ENCODE results near the gene VTI1A.

Gene VTI1A

DNA sequence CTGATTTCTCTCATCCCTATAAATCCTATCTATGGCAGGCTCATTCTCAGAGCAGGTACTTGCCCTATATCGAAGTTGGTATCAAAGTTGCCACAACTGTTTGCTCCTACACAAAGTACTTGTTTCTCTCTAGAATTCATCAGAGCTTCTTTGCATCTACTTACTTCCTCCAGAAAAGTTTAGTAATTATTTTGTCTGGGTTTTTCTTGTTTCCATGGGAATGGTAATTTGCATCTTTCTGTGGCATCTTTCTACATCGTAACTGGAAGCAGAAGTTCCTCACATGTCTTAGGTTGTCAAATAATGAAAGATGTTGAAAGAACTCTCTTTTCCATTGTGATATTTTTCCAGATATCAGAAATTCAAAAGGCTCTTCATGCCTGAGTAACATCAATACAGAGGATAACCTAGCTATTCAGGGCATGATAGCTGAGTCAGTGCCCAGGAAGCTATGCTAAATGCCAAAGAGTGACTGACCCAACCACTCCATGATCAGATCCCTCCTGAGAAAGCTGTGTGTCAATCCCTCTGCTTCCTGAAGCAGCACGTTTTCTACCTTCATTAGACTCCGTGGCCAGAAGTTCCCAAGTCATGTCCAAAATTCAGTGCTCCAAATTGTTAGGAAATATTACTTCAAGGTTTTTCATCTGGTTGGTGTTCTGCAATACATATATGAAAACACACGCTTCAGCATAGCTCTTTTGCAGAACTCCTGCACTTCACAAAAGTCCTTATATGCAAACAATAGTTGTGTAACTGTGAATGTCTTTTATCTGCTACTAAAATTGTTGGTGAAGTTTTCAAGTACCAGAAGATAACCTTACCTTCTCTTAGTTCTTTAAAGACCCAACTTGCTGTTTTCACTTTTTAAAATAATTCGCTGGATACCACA lies 216.5 kb downstream of the VTI1A start:
- intact Hi-C loops (cut with DNase I): no loop called here
- no peak for DNase-seq

DNA sequence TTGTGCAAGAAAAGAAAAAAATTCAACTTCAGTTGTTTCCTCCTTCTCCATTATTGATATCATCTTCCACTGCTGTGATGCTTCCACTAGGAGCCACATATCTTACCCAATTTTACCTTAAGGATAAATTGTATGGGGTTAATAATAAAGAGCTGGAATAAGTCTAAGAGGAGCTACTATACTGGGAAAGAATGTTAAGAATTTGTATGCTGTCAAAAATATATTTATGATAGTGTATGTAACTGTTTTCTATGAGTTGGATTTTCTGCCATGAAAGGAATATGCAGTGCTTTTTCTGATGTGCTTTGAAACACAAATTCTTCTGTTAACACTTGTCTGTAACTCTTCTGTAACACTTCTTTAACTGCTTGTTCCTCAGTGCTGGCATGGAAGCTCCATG lies 219.1 kb downstream of the VTI1A start:
- DNase-seq: no peak
- intact Hi-C loops (cut with DNase I): no loop called here

DNA sequence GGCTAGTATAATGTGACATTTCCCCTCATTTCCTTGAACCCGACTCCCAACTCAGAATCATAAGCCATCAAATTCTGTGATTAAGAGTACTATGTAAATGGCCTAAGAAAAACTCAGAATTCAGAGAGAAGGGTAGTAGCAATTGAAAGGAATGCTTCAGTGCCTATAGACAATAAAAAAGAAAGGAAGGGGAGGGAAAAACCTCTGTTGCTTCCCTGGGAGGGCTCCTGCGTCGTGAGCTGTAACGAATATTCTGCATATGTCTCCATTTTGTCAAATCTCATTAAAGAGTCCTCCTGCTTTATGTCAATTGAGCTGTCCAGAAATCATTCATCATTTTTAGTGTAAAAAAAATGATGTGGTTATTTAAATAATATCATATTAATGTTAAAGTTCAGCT lies 223.0 kb downstream of the VTI1A start:
- intact Hi-C loops (cut with DNase I): no loop called here
- no peak for DNase-seq

GRCh38 chr10:112671743-112672142 lies 224.7 kb downstream of the VTI1A start:
- intact Hi-C loops (cut with DNase I): no loop called here
- DNase-seq: no peak

DNA sequence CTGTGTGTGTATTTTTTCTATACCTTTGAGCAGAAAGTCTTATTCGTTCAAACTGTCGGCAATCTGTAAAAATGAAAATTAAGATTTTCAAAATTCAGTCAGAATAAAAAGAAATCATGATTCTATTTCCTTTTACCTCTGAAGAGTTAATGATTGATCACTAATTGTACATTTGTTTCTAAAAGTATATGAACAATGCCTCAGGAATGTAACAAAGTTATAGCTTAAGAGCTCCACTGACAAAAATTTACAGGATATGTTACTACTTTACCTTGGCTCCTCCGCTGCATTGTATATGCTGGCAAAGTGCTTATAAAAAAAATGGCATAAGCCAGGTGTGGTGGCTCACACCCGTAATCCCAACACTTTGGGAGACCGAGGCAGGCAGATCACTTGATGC lies 225.7 kb downstream of the VTI1A start:
- intact Hi-C loops (cut with DNase I): no loop called here
- DNase-seq: no peak

DNA sequence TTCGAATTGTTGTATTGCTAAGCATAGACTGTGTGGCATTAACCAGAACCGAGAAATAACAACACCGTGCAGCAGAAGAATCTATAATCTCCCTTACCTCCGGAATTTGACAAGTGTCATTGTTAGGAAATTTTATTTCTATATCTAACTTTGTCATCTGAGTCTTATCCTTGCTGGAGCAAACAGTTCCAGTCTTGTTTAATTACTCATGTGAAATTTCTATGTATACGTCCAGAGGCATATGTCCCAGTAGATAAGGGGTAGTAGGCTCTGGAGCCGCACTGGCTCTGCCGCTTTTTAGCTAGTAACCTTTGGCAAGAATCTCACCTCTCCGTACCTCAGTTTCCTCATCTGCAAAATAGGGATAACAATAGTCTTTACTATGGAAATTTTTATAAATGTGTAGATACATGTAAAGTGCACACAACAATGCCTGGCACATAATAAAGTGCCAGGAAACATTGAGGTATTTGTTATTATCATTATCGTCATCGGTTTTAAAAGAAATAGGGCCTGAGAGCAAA lies 228.6 kb downstream of the VTI1A start:
- intact Hi-C loops (cut with DNase I): no loop called here

DNA sequence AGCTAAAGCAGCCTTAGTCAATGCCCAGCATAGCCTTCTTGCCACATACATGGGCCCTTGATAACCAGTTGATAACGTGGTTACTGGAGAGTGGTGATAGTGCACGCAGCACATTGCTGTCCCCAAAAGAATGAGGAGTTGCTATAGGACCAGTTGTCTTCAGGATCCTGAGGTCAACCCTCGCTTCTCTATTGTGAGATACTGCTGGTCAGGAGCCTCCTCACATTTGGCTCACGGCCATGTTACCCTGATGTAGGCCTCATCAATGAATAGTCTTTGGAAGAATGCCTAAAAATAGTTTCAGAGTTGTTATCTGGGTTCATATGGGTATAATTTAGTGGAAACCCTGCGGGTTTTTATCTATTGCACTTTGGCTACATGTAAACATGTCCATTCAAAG lies 230.7 kb downstream of the VTI1A start:
- DNase-seq: no peak
- intact Hi-C loops (cut with DNase I): no loop called here

More for the DNA sequence above, 228.6 kb downstream of the VTI1A start:
- DNase-seq: no peak

DNA sequence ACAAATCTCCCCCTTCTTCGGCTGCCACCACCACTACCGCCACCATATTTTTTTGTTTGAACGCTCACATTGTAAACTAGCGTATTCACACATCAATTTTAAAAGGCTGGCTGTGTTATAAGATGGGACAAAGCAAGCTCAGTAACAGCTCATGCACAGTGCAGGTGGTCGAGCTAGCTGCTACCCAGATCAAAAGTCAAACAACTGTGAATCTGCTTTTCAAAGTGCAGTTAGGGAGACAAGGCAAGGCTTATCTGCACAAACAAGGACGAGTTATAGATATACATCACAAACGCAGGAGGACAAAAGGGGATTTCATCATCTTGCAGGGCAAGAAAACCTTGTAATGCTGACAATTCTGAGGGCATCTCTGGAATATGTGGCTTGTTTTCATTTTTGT lies 231.6 kb downstream of the VTI1A start:
- DNase-seq: no peak
- intact Hi-C loops (cut with DNase I): no loop called here

DNA sequence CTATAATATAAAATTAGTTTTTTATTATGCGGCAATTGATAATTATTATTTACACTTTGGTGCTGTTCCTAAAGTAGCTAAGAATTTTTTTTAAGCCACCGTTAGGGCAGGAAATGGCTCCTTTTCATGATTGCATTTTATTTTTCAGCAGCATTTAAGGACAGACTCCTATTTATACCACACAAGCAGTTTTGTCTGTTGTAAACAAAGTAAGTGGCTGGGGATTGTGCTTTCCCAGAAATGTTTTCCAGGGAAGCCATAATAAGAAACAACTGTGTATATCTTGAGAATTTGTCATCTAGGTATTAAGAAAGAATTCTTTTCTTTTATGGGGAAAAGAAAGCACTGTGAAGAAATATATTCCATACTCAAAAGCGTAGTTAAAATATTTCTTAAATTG lies 232.0 kb downstream of the VTI1A start:
- intact Hi-C loops (cut with DNase I): no loop called here

DNA sequence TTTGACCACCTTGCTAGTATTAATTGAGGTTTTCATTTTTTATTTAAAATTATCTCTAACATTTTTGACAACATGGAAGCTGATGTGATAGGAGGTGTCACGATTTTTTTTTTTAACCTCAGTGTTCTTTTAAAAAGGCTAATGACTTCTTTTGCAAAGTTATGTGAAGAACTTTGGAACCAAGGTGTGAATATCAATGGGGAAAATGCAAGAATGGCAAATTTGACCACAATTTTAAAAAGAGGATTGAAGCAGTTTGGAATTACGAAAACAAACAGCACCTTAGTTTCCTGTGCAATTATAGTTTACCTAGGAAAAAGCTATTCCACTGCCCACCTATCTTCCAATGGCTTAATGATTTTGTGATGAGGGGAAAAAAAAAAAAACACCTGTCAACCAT lies 232.4 kb downstream of the VTI1A start:
- DNase-seq: no peak
- intact Hi-C loops (cut with DNase I): no loop called here

More for the DNA sequence above, 232.0 kb downstream of the VTI1A start:
- no peak for DNase-seq

GRCh38 chr10:112680586-112680985 lies 233.6 kb downstream of the VTI1A start:
- intact Hi-C loops (cut with DNase I): no loop called here
- DNase-seq: no peak

- DNase-seq: no peak
- intact Hi-C loops (cut with DNase I): no loop called here
Observed at GRCh38 chr10:112687647-112688046, 240.6 kb downstream of the VTI1A start.

DNA sequence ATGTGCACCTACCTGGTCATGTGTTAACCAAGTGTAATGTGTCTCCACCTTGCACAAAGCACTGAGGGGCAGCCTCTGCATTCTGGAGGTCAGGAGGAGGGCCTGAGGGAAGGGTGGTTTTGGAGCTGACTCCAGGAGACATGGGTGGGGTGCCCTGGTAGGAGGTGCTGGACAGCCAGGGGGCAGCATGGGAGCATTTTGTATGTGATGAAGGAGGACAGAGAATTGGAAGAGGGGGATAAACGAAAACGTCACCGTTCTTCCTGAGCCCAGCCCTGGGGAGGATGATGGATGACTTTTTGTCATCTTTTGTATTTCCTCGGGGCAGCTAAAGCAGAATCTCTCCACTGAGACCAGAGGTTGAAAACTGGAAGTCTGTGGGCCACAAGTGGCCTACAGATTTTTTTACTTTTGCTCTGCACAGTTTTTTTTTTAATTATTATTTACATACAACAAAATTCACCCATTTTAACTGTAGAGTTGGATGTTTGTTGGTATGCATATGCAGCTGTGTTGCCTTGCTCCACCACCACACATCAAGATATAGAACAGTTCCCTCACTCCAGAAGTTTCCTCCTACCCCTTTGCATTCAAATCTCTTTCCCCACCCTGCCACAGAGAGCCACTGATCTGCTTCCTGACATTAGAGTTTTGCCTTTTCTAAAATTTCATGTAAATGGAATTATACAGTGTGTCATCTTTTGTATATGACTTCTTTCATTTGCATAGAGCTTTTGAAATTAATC lies 242.5 kb downstream of the VTI1A start:
- peak in 2 of 10 donors; percentile 7 to 15 for DNase-seq

DNA sequence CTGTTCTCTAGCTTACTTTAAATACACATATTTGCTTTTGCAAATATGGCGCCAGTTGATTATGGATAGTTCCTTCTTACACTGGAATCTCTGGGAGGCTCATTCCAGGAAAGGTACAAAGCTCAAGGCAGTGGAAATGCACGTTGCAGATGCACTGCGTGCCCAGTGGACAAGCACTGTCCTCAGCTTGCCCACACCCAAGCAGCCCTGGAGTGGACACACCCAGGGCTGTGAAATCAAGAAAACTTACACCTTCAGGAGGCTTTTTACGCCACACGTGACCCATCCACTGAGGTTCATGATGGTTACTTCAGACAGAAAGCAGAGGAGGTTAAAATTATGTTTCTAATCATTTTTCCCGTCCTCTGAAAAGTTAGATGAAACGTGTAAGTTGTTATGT lies 248.5 kb downstream of the VTI1A start:
- intact Hi-C loops (cut with DNase I): no loop called here
- DNase-seq: no peak

More for the DNA sequence above, 242.5 kb downstream of the VTI1A start:
- intact Hi-C loops (cut with DNase I): no loop called here

DNA sequence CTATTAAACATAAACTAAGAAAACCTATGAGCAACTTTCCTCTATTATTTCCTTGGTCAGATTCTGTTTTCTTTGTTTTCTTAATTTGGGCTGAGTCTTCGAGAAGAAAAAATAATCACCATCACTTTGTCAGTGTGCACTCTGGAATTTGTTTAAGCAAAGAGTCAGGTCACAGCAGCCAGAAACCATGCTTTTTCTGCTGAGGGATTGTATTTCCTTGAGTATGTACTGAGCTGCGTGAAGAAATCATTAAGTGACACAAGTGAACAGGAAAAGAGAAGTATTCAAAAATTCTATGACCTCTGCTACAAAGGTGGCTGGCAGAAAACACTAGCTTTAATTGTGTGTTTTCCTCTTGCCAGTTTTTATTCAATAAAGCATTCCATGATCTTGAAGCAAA lies 249.6 kb downstream of the VTI1A start:
- DNase-seq: no peak
- intact Hi-C loops (cut with DNase I): no loop called here

DNA sequence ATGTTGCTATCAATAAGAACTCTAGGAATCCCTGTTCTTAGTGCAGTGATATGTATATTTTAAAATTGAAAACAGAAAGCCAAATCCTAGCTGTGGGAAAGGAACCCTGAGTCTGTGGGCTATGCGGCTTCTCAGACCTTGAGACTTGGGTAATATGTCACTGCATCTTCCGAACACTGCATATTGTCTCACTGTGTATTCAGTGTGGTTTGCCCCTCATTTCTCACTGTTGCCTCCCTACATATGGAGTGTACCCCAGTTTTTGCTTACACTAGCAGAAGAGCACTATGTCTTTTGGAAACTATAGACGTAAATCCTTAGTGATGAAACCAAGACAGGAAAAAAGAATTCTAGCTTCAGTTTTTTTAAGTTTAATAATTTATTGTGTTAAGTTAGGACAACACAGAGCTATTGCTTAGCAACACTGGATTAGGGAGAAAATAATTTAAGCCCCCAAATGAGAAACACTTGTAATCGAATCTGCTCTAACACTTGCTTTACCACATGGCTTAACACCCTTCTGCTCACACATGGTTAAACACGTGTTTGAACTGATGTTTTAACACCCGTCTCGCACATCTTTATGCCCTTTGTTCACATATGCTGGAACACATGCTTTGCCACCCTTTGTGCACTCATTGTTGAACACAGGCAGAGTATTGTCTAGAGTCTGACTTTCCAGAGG lies 251.3 kb downstream of the VTI1A start:
- intact Hi-C loops (cut with DNase I): no loop called here
- no peak for DNase-seq

DNA sequence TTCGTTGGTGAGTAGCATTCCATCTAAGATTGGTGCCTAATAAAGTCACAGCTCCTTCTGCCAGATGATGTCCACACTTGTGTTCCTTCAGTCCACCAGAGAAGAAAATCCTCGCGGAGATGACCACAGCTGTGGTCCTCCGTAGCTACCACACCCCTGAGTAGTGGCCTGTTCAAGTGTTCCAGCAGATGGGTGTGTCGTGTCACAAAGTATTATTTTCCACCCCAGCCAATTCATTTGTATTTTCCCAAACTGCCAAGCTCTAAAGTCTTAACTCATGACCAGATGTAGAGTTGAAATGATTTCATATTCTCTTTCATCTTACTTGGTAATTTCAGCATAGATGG lies 251.8 kb downstream of the VTI1A start:
- intact Hi-C loops (cut with DNase I): no loop called here

DNA sequence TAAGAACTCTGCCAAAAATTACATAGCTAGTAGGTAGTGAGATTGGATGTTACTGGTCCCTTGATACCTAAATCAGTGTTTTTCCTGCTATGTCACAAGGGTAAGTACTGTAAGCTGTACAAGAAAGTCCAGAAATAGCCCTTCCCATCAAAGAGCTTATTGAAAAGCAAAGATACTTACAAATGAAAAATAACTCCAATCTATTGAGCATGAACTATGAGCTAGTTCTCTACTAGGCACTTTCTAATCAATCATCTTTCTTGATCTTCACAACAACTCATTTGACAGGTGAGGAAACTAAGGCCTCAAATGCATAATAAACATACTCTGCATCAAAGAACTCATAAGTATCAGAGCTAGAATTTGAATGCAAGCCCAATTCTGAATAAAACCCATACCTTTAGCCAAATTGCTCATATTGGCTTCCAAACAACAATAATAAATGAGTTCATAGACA lies 253.2 kb downstream of the VTI1A start:
- no peak for DNase-seq
- intact Hi-C loops (cut with DNase I): no loop called here

More for the DNA sequence above, 251.8 kb downstream of the VTI1A start:
- no peak for DNase-seq

DNA sequence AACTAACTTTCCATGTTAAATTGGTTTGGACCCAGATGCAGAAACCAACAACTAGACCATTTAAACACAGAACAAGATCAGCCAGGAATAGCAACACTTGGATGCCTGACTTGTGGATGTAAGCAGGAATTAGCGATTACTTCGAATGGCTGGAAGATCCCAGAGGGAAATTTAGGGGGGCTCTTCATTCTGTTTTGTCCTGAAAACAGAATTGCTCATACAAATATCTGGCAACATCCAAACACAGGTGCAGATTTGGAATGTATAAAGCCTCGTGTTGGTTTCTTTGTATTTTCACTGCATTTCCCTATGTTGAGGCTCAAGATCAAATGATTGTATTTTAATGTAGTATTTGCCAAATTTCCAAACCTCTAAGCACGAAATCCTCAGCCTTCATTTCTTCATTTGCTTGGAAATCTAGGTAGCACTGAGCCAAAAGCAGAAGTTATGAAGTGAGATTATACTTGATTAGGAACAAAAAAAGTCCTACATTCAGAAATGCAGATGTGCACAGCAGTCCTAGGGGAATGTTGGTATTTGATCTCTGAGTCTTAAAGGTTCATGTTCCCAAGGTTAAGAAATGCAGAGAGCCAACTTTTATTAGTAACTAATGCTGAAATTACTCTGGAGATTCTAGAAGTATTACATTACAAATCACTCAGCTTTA lies 254.3 kb downstream of the VTI1A start:
- no peak for DNase-seq

GRCh38 chr10:112701878-112702255 lies 254.9 kb downstream of the VTI1A start:
- no peak for DNase-seq
- intact Hi-C loops (cut with DNase I): no loop called here

More for the DNA sequence above, 254.3 kb downstream of the VTI1A start:
- intact Hi-C loops (cut with DNase I): no loop called here

Data from posterior cingulate gyrus (tissue), 11 donors.